HTERT RPE-1 (cell line): Measurements from ENCODE around the gene F2RL1.
"Not testable (repeated sequence)": the region's sequence is repeated elsewhere in the genome, so short reads cannot be mapped to it uniquely, and the experiment has no call there.

Experiments
- in situ Hi-C: fragments of 300-500 bp; cut with MboI; formaldehyde crosslinking; loops from 4 replicates; pipeline ENCODE4 v1.14.3; 2020; ENCODE audit warnings: low sequenced_read_pairs

The F2RL1 gene

GRCh38 chr5:76818844-76819831 lies at the start of gene F2RL1:
TSS of gene F2RL1 (plus strand) at chr5:76819030. CDS start at chr5:76819183, 153 bp downstream.
- in situ Hi-C loops: no loop called here

GRCh38 chr5:76771041-76771440 lies 47.8 kb upstream of the F2RL1 start:
- in situ Hi-C loops: not testable (repeated sequence)

- in situ Hi-C loops: no loop called here
Observed at GRCh38 chr5:76771705-76772405, 47.0 kb upstream of the F2RL1 start.

- in situ Hi-C loops: no loop called here
Observed at GRCh38 chr5:76775921-76776320, 42.9 kb upstream of the F2RL1 start.

GRCh38 chr5:76776391-76776790 lies 42.4 kb upstream of the F2RL1 start:
- in situ Hi-C loops: no loop called here

- in situ Hi-C loops: not testable (repeated sequence)
Observed at GRCh38 chr5:76780616-76781015, 38.2 kb upstream of the F2RL1 start.

- in situ Hi-C loops: no loop called here
Observed at GRCh38 chr5:76781775-76782174, 37.1 kb upstream of the F2RL1 start.

- in situ Hi-C loops: no loop called here
Observed at GRCh38 chr5:76782444-76782843, 36.4 kb upstream of the F2RL1 start.

- in situ Hi-C loops: no loop called here
Observed at GRCh38 chr5:76787237-76787636, 31.6 kb upstream of the F2RL1 start.

GRCh38 chr5:76788362-76788761 lies 30.5 kb upstream of the F2RL1 start:
- in situ Hi-C loops: no loop called here

GRCh38 chr5:76789275-76789674 lies 29.6 kb upstream of the F2RL1 start:
- in situ Hi-C loops: not testable (repeated sequence)

- in situ Hi-C loops: no loop called here
Observed at GRCh38 chr5:76789991-76790581, 28.7 kb upstream of the F2RL1 start.

GRCh38 chr5:76790632-76791290 lies 28.1 kb upstream of the F2RL1 start:
- in situ Hi-C loops: no loop called here

GRCh38 chr5:76791461-76791860 lies 27.4 kb upstream of the F2RL1 start:
- in situ Hi-C loops: no loop called here

- in situ Hi-C loops: no loop called here
Observed at GRCh38 chr5:76794871-76795270, 24.0 kb upstream of the F2RL1 start.

GRCh38 chr5:76799588-76799987 lies 19.2 kb upstream of the F2RL1 start:
- in situ Hi-C loops: no loop called here

- in situ Hi-C loops: no loop called here
Observed at GRCh38 chr5:76800579-76800978, 18.3 kb upstream of the F2RL1 start.

GRCh38 chr5:76801159-76801802 lies 17.5 kb upstream of the F2RL1 start:
- in situ Hi-C loops: no loop called here

GRCh38 chr5:76801803-76802195 lies 17.0 kb upstream of the F2RL1 start:
- in situ Hi-C loops: no loop called here

- in situ Hi-C loops: no loop called here
Observed at GRCh38 chr5:76804266-76804665, 14.6 kb upstream of the F2RL1 start.
